Activated naive CD4-positive, alpha-beta T cell treated with anti-CD3 and anti-CD28 coated beads, Interleukin-2, amount 50 U/mL, for 72 hours (primary cell): ENCODE data around the gene SLC6A11. TPM values are rescaled to one million over a fixed set of nuclear protein-coding genes. Genes with fewer than 3 reads are reported as not detected.

Experiments used
- ATAC-seq, 2 donors: fragments of 150-1000 bp; cut with Tn5 transposase; 2 replicates each; pipeline ENCODE4 v1.10.0; 2021; ENCODE audit warnings: mild to moderate bottlenecking in 2 of 2, moderate library complexity in 2 of 2
- DNase-seq, 2 donors: peaks; one replicate each; pipeline ENCODE4 v3.0.0; 2021 to 2022; ENCODE audit warnings: low spot score in 2 of 2
- H3K27ac Mint-ChIP-seq, 2 donors: one replicate each; pipeline ENCODE4 v1.8.0; 2022; ENCODE audit warnings: mild to moderate bottlenecking in 2 of 2, mixed read lengths in 2 of 2
- H3K36me3 Mint-ChIP-seq, 2 donors: one replicate each; pipeline ENCODE4 v1.8.0; 2022; ENCODE audit warnings: mixed read lengths in 2 of 2
- H3K9me3 Mint-ChIP-seq, 2 donors: one replicate each; pipeline ENCODE4 v1.8.0; 2022; ENCODE audit warnings: mixed read lengths in 2 of 2
- total RNA-seq, 2 donors: library from RNA; stranded (reverse); gene quantifications; one replicate each; pipeline ENCODE4 v1.2.3, GENCODE V29; 2022

The SLC6A11 gene
- total RNA-seq, 2 donors from 2014 or later: not detected

GRCh38 chr3:10928407-10928960, 112.5 kb downstream of the SLC6A11 start:
- no peak for ATAC-seq
- no peaks in the 10 kb centered on the region for H3K9me3 Mint-ChIP-seq
- no peaks in the 10 kb centered on the region for H3K36me3 Mint-ChIP-seq
- DNase-seq: no peak
- H3K27ac Mint-ChIP-seq: no peak overlapping the region

DNA sequence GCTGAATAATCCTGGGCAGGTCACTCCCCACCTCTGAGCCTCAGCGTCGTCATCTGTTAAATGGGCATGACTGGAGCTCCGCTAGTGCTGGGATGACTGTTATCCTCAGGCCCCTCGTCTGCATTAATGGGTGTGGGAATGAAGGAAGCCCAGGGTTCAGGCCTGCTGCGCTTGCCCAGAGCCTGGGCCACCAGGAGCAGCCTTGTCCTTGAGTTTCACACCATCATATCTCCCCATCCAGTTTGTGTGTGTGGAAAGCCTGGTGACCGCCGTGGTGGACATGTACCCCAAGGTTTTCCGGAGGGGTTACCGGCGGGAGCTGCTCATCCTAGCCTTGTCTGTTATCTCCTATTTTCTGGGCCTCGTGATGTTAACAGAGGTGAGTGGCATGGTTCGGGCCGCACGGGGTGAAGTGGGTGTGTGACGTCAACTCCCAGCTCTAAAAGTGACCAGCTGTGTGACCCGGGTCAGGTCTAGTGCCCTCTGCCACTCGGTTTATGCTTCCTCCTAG, 113.0 kb downstream of the SLC6A11 start:
- Mint-ChIP-seq H3K9me3 (no peaks in the 10 kb centered on the region), H3K27ac (no peak overlapping the region), H3K36me3 (no peaks in the 10 kb centered on the region)
- DNase-seq (peak in 1 of 2 donors; percentile 47), ATAC-seq (no peak)

DNA sequence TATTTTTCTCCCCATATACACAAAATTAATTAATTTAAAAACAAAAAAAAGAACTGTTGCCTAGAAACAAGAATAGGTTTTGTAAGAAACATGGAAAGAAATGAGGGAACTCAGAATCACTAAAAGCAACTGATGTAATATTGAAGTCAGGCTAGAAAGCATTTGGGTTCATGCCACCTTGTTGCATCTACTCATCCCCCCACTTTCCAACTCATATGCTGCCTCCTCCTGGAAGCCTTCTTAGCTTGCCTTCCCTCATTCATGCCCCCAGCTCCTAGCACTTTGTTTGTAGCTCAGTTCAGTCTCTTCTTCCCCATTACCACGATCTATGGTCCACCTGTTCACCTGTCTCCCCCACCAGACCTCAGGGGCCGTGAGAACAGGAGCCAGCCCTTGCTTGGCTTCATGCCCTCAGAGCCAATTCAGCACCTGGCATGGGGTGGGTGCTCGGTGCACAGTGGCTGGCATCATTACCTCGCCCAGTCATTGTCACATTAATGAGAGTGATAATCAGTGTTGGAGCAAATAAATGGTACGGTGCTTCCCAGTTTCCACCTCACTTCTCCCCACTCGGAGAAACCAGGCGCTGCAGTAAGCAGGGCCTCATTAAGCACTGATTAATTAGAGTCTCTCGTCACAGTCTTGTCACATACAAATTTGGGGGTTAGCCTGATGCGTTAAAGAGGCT, 114.1 kb downstream of the SLC6A11 start:
- peak in 1 of 2 donors; percentile 1 for DNase-seq
- ATAC-seq: no peak
- Mint-ChIP-seq H3K27ac (no peak overlapping the region), H3K9me3 (no peaks in the 10 kb centered on the region), H3K36me3 (no peaks in the 10 kb centered on the region)

DNA sequence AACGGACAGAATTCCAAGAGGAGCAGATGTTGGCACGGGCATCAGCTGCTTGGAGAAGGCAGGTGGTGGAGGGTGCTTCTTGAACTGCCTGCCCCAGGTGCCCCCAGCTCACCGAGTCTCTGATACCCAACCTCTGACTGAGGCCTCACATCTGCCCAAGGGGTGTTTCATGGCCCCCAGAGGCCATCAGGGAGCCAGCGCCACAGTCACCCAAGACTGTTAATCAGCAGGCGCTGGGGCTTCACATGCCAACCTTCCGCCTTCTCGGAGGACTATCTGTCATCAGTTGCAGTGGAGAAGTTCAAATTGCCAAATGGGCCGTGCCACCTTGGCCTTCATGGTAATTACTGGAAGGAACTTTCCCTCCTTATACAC, 114.6 kb downstream of the SLC6A11 start:
- ATAC-seq (no peak), DNase-seq (peak in 1 of 2 donors; percentile 21)
- Mint-ChIP-seq H3K36me3 (no peaks in the 10 kb centered on the region), H3K9me3 (no peaks in the 10 kb centered on the region), H3K27ac (no peak overlapping the region)

GRCh38 chr3:10932596-10932995, 116.6 kb downstream of the SLC6A11 start:
- Mint-ChIP-seq H3K36me3 (no peaks in the 10 kb centered on the region), H3K27ac (no peak overlapping the region), H3K9me3 (no peaks in the 10 kb centered on the region)
- DNase-seq (no peak), ATAC-seq (no peak)

DNA sequence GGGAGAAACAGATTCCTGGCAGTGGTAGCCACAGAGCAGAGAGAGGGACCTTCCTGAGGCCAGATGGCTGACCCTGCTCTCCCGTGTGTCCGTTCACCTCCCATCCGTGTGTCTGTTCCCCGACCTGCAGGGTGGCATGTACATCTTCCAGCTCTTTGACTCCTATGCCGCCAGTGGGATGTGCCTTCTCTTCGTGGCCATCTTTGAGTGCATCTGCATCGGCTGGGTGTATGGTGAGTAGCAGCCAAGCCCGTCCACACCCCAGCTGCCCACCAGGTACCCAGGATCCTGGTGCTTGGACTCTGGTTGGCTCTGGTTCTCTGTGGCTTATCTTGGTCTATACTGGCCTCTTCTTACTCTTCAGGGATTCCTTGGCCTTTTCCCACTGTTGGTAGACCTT, 117.0 kb downstream of the SLC6A11 start:
- H3K36me3 Mint-ChIP-seq: no peaks in the 10 kb centered on the region

DNA sequence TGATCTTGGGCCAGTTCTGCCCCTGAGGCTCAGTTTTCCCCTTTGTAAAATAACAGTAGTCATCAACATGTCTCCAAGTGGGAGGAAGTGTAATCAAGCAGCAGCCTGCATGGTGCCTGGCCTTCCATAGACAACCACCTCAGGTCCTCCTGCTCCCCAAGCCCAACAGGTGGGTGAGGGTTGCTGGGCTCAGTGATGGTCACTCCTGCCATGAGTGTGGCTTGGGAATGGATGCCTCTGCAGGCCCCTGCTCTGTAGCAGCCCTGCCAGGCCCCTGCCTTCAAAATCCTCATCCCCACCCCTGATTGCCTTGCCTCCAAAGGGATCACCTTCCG, 117.4 kb downstream of the SLC6A11 start:
- Mint-ChIP-seq H3K9me3 (no peaks in the 10 kb centered on the region), H3K36me3 (no peaks in the 10 kb centered on the region), H3K27ac (peak overlapping the region in 1 of 2 donors; percentile 50)
- no peak for ATAC-seq
- DNase-seq: no peak

More for the DNA sequence above, 117.0 kb downstream of the SLC6A11 start:
- Mint-ChIP-seq H3K9me3 (no peaks in the 10 kb centered on the region), H3K27ac (no peak overlapping the region)
- ATAC-seq: no peak
- no peak for DNase-seq

DNA sequence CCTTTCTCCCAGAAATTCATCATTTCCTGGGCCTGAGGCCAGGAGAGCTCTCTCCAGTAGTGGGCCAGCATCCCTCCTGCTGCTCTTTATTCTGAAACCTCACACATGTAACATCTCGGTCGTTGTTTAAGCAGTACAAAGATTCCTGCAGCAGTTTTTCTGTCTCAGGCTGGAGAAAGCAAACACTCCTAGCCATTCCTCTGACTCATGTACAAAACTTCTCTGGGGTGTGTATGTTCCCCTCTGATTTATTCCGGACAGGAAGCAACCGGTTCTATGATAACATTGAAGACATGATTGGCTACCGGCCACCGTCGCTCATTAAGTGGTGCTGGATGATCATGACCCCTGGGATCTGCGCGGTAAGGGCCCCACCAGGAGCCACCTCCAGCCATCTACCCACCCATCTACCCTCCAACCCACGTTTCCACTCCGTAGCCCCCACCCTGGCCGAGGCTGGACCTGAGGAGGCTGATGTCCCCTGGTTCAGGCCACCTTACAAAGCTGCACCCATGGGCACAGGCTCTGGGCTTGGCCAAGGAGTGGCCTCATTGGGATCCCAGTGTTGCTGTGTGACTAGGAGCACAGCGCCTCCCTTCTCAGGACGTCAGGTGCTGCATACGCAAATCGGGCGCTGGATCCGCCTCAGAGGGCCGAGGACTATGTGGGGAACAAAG, 117.9 kb downstream of the SLC6A11 start:
- H3K27ac Mint-ChIP-seq: peak overlapping the region in 1 of 2 donors; percentile 50
- no peak for DNase-seq
- H3K36me3 Mint-ChIP-seq: no peaks in the 10 kb centered on the region
- no peaks in the 10 kb centered on the region for H3K9me3 Mint-ChIP-seq
- ATAC-seq: no peak

- Mint-ChIP-seq H3K27ac (no peak overlapping the region), H3K36me3 (no peaks in the 10 kb centered on the region), H3K9me3 (no peaks in the 10 kb centered on the region)
- ATAC-seq (no peak), DNase-seq (no peak)
These were observed 119.0 kb downstream of the SLC6A11 start for GRCh38 chr3:10935028-10935427.

GRCh38 chr3:10935846-10936631, 120.0 kb downstream of the SLC6A11 start:
- peak overlapping the region in 1 of 2 donors; percentile 12 for H3K27ac Mint-ChIP-seq
- no peak for DNase-seq
- no peaks in the 10 kb centered on the region for H3K9me3 Mint-ChIP-seq
- no peak for ATAC-seq
- no peaks in the 10 kb centered on the region for H3K36me3 Mint-ChIP-seq

DNA sequence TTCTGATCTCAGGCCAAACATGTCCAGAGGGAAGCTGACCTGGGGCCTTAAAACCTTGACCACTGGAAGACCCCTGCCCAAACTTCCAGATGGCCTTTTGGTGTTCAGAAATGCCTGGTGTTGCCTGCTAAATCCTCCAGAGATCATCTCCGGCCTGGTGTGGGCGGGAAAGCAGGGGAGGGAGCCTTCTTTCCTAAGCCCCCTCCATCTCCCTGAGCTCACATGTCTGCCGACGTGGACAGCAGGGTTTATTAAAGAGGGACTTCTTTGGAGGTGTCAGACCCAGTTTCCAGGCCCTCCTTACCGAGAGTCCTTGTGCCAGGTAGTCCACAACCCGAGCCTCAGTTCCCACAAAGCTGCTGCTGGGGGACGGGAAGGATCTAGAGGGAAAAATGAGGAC, 120.7 kb downstream of the SLC6A11 start:
- DNase-seq (no peak), ATAC-seq (no peak)
- no peak overlapping the region for H3K27ac Mint-ChIP-seq
- H3K36me3 Mint-ChIP-seq: no peaks in the 10 kb centered on the region
- H3K9me3 Mint-ChIP-seq: no peaks in the 10 kb centered on the region

GRCh38 chr3:10937141-10937825, 121.3 kb downstream of the SLC6A11 start:
- Mint-ChIP-seq H3K27ac (no peak overlapping the region), H3K36me3 (peaks cover 0 to 5% of the 10 kb centered on the region in 2 donors), H3K9me3 (peaks cover 0 to 5% of the 10 kb centered on the region in 2 donors)
- DNase-seq (no peak), ATAC-seq (no peak)

DNA sequence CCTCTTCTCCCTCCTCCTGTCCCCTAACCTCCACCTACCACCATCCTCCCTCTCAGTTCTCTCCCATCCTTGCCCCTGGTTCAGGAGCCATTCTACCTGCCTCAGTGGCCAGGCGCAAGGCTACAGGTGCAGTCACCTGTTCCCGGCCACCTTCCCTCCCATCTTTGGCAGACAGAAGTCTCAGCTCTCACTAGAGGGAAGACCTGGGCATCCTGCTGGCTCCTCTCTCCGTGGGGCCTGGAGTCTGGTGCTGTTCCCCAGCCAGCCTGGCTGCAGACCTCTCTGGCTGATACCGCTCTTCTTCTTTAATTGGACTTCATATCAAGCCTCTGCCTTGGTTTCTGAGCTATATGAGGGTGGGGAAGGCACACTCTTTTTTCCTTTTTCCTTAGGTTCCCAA, 123.5 kb downstream of the SLC6A11 start:
- H3K9me3 Mint-ChIP-seq: peaks cover 0 to 12% of the 10 kb centered on the region in 2 donors
- H3K27ac Mint-ChIP-seq: no peak overlapping the region
- peaks cover 0 to 6% of the 10 kb centered on the region in 2 donors for H3K36me3 Mint-ChIP-seq
- ATAC-seq (no peak), DNase-seq (no peak)

- Mint-ChIP-seq H3K27ac (no peak overlapping the region), H3K36me3 (peaks cover 0 to 6% of the 10 kb centered on the region in 2 donors), H3K9me3 (peaks cover 0 to 12% of the 10 kb centered on the region in 2 donors)
- ATAC-seq (no peak), DNase-seq (no peak)
These were observed 124.1 kb downstream of the SLC6A11 start for GRCh38 chr3:10940106-10940505.

GRCh38 chr3:10941972-10942371, 125.9 kb downstream of the SLC6A11 start:
- peak in 1 of 2 donors; percentile 36 for ATAC-seq
- Mint-ChIP-seq H3K27ac (no peak overlapping the region), H3K9me3 (peaks cover 0 to 12% of the 10 kb centered on the region in 2 donors), H3K36me3 (peaks cover 0 to 6% of the 10 kb centered on the region in 2 donors)
- DNase-seq: peak in 1 of 2 donors; percentile 53

DNA sequence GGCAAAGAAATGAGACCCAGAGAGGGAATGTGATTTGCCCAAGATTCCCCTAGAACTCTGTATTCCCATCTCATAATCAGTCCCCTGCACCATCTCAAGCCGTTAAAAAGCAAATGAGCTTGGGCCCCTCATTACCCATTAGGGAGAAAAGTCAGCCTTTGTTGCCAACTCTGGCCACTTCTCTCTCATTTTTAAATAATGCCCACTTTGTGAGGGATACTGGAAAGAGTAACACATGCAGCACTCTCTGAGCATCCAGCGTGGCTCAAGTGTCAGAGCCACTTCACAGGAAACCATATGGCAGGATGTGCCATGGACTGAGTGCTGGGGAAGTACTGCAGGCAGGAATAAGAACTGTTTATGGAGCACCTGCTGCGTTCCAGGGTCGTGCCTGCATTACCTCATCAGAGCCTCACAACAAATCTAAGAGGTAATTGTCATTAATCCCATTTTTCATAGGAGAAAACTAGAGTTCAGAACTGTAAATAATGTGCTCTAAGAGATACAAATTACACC, 126.7 kb downstream of the SLC6A11 start:
- H3K27ac Mint-ChIP-seq: peak overlapping the region in 1 of 2 donors; percentile 60
- peaks cover 0 to 6% of the 10 kb centered on the region in 2 donors for H3K36me3 Mint-ChIP-seq

More for the DNA sequence above, 126.7 kb downstream of the SLC6A11 start:
- ATAC-seq (no peak), DNase-seq (no peak)
- H3K9me3 Mint-ChIP-seq: peaks cover 0 to 12% of the 10 kb centered on the region in 2 donors
